Body of pancreas (tissue), 4 donors: ENCODE measurements around the gene TSHR. TPM values are rescaled to one million over a fixed set of nuclear protein-coding genes. Genes with fewer than 3 reads are reported as not detected.
"Not testable (repeated sequence)": the region's sequence is repeated elsewhere in the genome, so short reads cannot be mapped to it uniquely, and the experiment has no call there.

Experiments
- ATAC-seq: fragments of 150-250 bp; one replicate; pipeline ENCODE4 v1.9.1; 2016
- DNase-seq, 4 donors: peaks; one replicate each; pipeline ENCODE4 v3.0.0-alpha.2; 2019
- H3K27ac ChIP-seq, 4 donors: fragments of 200-600 bp; sonication (generic); 1 replicate in 3 of 4; 2 replicates in 1 of 4; pipeline versions ENCODE4 v1.5.1 to v1.6.1; 2016 to 2019; ENCODE audit warnings: mild to moderate bottlenecking in 1 of 4, mixed read lengths in 1 of 4, moderate library complexity in 1 of 4
- H3K27me3 ChIP-seq, 2 donors: fragments of 200-600 bp; sonication (generic); one replicate each; pipeline ENCODE4 v1.6.0; 2016; ENCODE audit warnings: mild to moderate bottlenecking in 1 of 2
- H3K36me3 ChIP-seq, 2 donors: fragments of 200-600 bp; sonication (generic); replicated peaks in 1 of 2; 2 replicates each; pipeline ENCODE4 v1.5.1; 2016; ENCODE audit warnings: low read depth in 2 of 2; ENCODE audit not compliant: insufficient read depth in 1 of 2
- H3K4me1 ChIP-seq: fragments of 200-600 bp; sonication (generic); one replicate; pipeline ENCODE4 v1.6.0; 2016
- H3K4me3 ChIP-seq, 2 donors: fragments of 200-600 bp; sonication (generic); 1 replicate in 1 of 2; 2 replicates in 1 of 2; pipeline ENCODE4 v1.5.1; 2016 to 2019
- H3K9me3 ChIP-seq, 3 donors: fragments of 200-600 bp; sonication (generic); 1 replicate in 2 of 3; 2 replicates in 1 of 3; pipeline ENCODE4 v1.5.1; 2016
- POLR2A ChIP-seq, 3 donors: fragments of 450-650 bp; IDR thresholded peaks; one replicate each; pipeline ENCODE4 v1.6.1; 2016; ENCODE audit warnings: antibody characterized with exemption in 3 of 3, mild to moderate bottlenecking in 2 of 3
- WGBS, 2 donors: methylation state at CpG; one replicate each; pipeline ENCODE4 v1.1.5; 2017; 5-methylcytosine and 5-hydroxymethylcytosine counted together
- intact Hi-C: fragments of 100-400 bp; cut with DNase I; formaldehyde crosslinking; loops from one replicate; pipeline ENCODE4 v1.15.1; 2023
- total RNA-seq, 2 donors: library from RNA; depleted of rRNA; stranded (reverse); fragments of >200 nt; gene quantifications; one replicate each; pipeline ENCODE4 v1.1.0, GENCODE V29; 2016
- TF ChIP-seq, protein P1 (sequence below), 7 experiments: fragments of 450-650 bp in 4 of 7; fragments of 200-600 bp in 3 of 7; sonication (generic) in 3 of 7; IDR thresholded peaks; one replicate each; pipeline ENCODE4 v1.5.1; 2016 to 2019; ENCODE audit warnings: antibody characterized with exemption in 7 of 7

The TSHR gene
- total RNA-seq, 2 donors from 2014 or later: not detected

DNA sequence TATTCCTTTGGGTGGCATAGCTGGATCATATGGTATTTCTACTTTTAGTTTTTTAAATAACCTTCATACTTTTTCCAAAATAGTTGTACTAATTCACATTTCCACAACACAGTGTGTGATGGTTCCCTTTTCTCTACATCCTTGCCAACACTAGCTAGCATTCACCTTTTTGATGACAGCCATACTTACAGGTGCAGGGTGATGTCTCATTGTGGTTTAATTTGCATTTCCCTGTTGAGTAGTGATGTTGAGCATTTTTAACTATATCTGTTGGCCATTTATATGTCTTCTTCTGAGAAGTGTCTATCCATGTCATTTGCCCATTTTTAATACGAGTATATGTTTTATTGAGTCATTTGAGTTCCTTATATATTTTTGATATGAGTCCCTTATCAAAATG, 96.1 kb downstream of the TSHR start:
- no peak for TF ChIP-seq POLR2A (IDR thresholded peaks at IDR 0.05)
- TF ChIP-seq, protein P1, sequence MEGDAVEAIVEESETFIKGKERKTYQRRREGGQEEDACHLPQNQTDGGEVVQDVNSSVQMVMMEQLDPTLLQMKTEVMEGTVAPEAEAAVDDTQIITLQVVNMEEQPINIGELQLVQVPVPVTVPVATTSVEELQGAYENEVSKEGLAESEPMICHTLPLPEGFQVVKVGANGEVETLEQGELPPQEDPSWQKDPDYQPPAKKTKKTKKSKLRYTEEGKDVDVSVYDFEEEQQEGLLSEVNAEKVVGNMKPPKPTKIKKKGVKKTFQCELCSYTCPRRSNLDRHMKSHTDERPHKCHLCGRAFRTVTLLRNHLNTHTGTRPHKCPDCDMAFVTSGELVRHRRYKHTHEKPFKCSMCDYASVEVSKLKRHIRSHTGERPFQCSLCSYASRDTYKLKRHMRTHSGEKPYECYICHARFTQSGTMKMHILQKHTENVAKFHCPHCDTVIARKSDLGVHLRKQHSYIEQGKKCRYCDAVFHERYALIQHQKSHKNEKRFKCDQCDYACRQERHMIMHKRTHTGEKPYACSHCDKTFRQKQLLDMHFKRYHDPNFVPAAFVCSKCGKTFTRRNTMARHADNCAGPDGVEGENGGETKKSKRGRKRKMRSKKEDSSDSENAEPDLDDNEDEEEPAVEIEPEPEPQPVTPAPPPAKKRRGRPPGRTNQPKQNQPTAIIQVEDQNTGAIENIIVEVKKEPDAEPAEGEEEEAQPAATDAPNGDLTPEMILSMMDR (IDR thresholded peaks at IDR 0.05): no peak
- H3K9me3 ChIP-seq: peaks cover 0 to 10% (median 0%) of the 10 kb centered on the region in 3 donors
- DNase-seq: no peak
- WGBS, 2 donors: 67 to 76% methylated on average over 1 of the region's 1 CpG
- ATAC-seq: no peak
- H3K27ac ChIP-seq: no peak overlapping the region
- H3K27me3 ChIP-seq: no peaks in the 10 kb centered on the region
- H3K36me3 ChIP-seq: no peaks in the 10 kb centered on the region
- no peak overlapping the region for H3K4me3 ChIP-seq
- no peaks in the 10 kb centered on the region for H3K4me1 ChIP-seq
- intact Hi-C loops: no loop called here

DNA sequence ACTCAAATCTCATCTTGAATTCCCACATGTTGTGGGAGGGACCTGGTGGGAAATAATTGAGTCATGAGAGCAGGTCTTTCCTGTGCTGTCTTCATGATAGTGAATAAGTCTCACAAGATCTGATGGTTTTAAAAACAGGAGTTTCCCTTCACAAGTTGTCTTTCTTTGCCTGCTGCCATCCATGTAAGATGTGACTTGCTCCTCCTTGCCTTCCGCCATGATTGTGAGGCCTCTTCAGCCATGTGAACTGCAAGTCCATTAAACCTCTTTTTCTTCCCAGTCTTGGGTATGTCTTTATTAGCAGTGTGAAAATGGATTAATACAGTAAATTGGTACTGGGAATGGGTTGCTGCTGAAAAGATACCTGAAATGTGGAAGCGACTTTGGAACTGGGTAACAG, 98.6 kb downstream of the TSHR start:
- H3K9me3 ChIP-seq, H3K4me3 ChIP-seq, H3K4me1 ChIP-seq, DNase-seq, intact Hi-C loops, ATAC-seq, H3K27ac ChIP-seq, H3K36me3 ChIP-seq, H3K27me3 ChIP-seq: not testable (repeated sequence)
- 85 to 89% methylated on average over 2 of the region's 2 CpGs for WGBS, 2 donors

DNA sequence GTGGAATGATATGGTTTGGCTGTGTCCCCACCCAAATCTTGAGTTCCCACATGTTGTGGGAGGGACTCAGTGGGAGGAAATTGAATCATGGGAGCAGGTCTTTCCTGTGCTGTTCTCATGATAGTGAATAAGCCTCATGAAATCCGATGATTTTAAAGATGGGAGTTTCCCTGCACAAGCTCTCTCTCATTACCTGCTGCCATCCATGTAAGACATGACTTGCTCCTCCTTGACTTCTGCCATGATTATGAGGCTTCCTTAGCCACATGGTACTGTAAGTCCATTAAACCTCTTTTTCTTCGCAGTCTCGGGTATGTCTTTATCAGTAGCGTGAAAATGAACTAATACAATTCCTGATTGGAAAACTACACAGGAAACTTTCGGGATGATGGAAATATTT, 100.5 kb downstream of the TSHR start:
- H3K4me3 ChIP-seq: no peak overlapping the region
- 86 to 94% methylated on average over 5 of the region's 5 CpGs for WGBS, 2 donors
- intact Hi-C loops: no loop called here
- no peaks in the 10 kb centered on the region for H3K36me3 ChIP-seq
- no peak for ATAC-seq
- H3K27me3 ChIP-seq: no peaks in the 10 kb centered on the region
- no peak overlapping the region for H3K27ac ChIP-seq
- no peaks in the 10 kb centered on the region for H3K4me1 ChIP-seq
- TF ChIP-seq, protein P1 (IDR thresholded peaks at IDR 0.05): no peak
- TF ChIP-seq POLR2A (IDR thresholded peaks at IDR 0.05): no peak
- no peak for DNase-seq
- peaks cover 0 to 10% (median 0%) of the 10 kb centered on the region in 3 donors for H3K9me3 ChIP-seq

DNA sequence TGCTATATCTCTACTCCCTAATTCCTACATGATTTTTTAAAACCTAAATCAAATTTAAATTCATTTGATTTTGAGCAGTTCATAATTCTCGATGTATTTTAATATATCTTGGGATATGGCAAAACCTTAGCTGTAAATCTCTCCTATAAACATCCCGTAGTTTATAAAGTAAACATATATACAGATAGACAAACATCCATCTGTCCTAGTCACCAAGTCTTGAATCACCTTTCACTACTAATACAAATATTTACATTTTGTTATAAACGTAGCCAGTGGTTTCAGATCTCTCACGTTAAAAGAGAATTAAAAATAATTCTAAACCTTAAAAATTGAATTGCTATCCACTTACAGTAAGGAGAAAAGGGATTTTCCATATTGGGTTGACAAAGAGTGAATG, 107.0 kb downstream of the TSHR start:
- DNase-seq (no peak), ATAC-seq (no peak)
- Histone ChIP-seq H3K27me3 (no peaks in the 10 kb centered on the region), H3K4me3 (no peak overlapping the region), H3K36me3 (no peaks in the 10 kb centered on the region), H3K9me3 (no peaks in the 10 kb centered on the region), H3K4me1 (no peaks in the 10 kb centered on the region), H3K27ac (no peak overlapping the region)
- 28 to 31% methylated on average over 4 of the region's 4 CpGs for WGBS, 2 donors
- TF ChIP-seq POLR2A (IDR thresholded peaks at IDR 0.05): no peak
- TF ChIP-seq, protein P1 (IDR thresholded peaks at IDR 0.05): no peak
- intact Hi-C loops: no loop called here

DNA sequence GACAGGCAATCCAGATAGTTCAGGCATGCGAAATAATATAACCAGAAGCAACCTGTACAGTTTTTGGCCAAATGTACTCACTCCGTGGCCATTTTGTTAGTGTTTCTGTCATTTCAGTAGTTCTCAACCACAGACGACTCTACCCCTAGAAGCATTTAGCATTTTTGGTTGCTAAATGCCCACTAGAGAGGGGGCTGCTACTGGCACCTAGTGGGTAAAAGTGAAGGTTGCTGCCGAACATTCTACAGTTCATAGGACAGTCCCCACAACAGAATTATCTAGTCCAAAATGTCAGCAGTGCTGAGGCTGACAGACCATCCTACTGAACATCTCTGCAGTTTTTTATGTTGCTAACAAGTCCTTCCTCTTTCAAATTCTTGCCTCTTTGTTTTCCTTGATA, 107.4 kb downstream of the TSHR start:
- H3K27ac ChIP-seq: no peak overlapping the region

More for the DNA sequence above, 107.4 kb downstream of the TSHR start:
- Histone ChIP-seq H3K36me3 (no peaks in the 10 kb centered on the region), H3K4me3 (no peak overlapping the region), H3K9me3 (no peaks in the 10 kb centered on the region), H3K4me1 (no peaks in the 10 kb centered on the region), H3K27me3 (no peaks in the 10 kb centered on the region)
- intact Hi-C loops: no loop called here
- WGBS, 2 donors: 9 to 13% methylated on average over 4 of the region's 4 CpGs
- no peak for TF ChIP-seq POLR2A (IDR thresholded peaks at IDR 0.05)
- TF ChIP-seq, protein P1 (IDR thresholded peaks at IDR 0.05): peak in 3 of 7 experiments; percentile 1 to 23 (median 23)
- peak in 2 of 4 donors; percentile 5 to 9 for DNase-seq
- no peak for ATAC-seq
